DOHH2 (cell line): ENCODE measurements around the gene KRTAP12-3.

Experiments used
- CTCF ChIP-seq: fragments of 200-600 bp; sonication (generic); IDR thresholded peaks from one replicate; pipeline ENCODE4 v1.5.1; 2014; ENCODE audit warnings: antibody characterized with exemption, mild to moderate bottlenecking, low read depth, low read length; ENCODE audit not compliant: poor library complexity, severe bottlenecking
- EZH2phosphoT487 ChIP-seq: fragments of 200-600 bp; sonication (generic); IDR thresholded peaks from 2 replicates; pipeline ENCODE4 v1.6.1; 2017; ENCODE audit warnings: borderline replicate concordance, mild to moderate bottlenecking, antibody characterized with exemption, low read length, moderate library complexity, mixed read lengths

- TF ChIP-seq CTCF (no peak), EZH2phosphoT487 (no peak)
Measured at GRCh38 chr21:44696572-44696971, 38.8 kb downstream of the KRTAP12-3 start.
